Activated CD8-positive, alpha-beta memory T cell treated with anti-CD3 and anti-CD28 coated beads for 36 hours (primary cell): ENCODE results near the gene DNAJC25. TPM values are rescaled to one million over a fixed set of nuclear protein-coding genes. Genes with fewer than 3 reads are reported as not detected.
"Not testable (repeated sequence)": the region's sequence is repeated elsewhere in the genome, so short reads cannot be mapped to it uniquely, and the experiment has no call there.

Source experiments
- CTCF ChIA-PET: fragments of 350-600 bp; sonication (Branson Sonifier 250); formaldehyde crosslinking; loops from one replicate; lab custom pipeline; 2021; ENCODE audit warnings: antibody characterized with exemption; lab: Charles Lee
- POLR2A ChIA-PET: fragments of 350-600 bp; sonication (Branson Sonifier 250); formaldehyde crosslinking; loops from one replicate; lab custom pipeline; 2021; ENCODE audit warnings: antibody characterized with exemption; lab: Charles Lee
- total RNA-seq, 2 experiments: library from RNA; stranded (reverse); gene quantifications; one replicate each; pipeline ENCODE4 v1.2.3, GENCODE V29; 2021

Gene DNAJC25
- total RNA-seq: 1 to 10 TPM; 7.6 to 7.9 TPM

DNA sequence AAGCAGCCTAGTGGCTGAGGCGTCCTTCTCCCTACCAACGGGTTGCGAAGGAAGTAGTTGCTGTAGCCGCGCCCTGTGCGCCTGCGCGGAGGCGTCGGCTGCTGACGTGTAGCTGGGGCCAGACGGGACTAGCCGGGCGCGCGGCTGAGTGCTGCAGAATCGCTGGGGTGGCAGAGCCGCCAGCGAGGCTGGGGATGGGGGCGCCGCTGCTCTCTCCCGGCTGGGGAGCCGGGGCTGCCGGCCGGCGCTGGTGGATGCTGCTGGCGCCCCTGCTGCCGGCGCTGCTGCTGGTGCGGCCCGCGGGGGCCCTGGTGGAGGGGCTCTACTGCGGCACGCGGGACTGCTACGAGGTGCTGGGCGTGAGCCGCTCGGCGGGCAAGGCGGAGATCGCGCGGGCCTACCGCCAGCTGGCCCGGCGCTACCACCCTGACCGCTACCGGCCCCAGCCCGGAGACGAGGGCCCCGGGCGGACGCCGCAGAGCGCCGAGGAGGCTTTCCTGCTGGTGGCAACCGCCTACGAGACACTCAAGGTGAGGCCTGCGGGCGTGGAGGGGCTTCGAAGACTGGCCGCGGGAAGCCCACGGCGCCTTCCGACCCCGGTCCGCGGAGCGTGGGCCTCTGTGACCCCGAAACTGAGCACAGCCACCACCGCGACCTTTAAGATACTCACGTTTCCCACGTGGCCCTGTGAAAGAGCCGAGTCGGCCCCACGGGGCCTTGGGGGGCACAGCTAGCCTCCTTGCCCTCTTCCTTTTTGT is at the start of gene DNAJC25:
DNAJC25 (plus strand) TSS at position 121 of the 758 bp plus-strand sequence; CDS start at position 195, 74 bp downstream.
- CTCF ChIA-PET: interaction anchor here (1.1 to 1.5 kb wide), 3 partner anchors 10 to 33 kb away, joined by 3 read pairs; no protein-coding TSS in a partner anchor
- POLR2A ChIA-PET: interaction anchor here (0.5 to 1.6 kb wide), 5 partner anchors 30 to 1086 kb away, joined by 3 to 16 read pairs (median 3); partner anchors contain the start of genes ECPAS, GNG10 and UGCG

DNA sequence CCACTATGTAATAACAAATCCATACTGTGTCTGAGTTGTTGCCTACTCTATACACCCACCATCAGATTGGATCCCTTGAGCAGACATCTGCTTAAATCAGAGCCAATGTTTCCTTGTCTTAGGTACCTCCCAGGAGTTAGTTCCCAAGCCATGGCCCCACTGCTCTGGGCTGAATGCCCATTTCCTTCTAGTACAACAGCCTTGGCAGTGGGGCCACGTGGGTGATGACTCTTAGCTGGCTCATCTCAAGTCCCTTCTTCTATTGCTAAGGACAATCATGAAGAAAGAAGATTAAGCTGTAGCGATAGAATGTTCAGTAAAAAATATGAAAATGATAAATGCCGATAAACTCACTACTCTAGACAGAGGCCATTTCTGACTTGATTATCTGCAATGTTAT is 48.2 kb upstream of the DNAJC25 start:
- POLR2A ChIA-PET: no interaction called here
- CTCF ChIA-PET: no interaction called here

DNA sequence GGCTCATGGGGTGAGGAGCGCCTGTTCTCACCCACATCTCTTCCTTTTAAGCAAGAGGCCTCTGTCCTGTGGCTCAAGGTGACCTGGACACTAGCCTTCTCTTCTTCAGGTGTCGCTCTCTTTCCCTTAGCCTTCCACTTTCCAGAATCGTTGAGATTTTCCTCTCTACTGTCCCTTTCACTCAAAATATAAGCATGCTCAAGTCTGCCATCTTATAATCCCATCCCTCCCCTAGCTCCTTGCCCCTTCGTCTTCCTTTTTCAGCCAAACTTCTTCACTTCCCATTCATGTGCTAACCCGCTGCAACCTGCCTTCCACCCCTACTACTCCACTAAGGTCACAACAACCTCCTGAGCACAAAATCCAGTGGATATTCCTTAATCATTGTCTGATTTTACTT is 44.8 kb upstream of the DNAJC25 start:
- ChIA-PET POLR2A (no interaction called here), CTCF (no interaction called here)

DNA sequence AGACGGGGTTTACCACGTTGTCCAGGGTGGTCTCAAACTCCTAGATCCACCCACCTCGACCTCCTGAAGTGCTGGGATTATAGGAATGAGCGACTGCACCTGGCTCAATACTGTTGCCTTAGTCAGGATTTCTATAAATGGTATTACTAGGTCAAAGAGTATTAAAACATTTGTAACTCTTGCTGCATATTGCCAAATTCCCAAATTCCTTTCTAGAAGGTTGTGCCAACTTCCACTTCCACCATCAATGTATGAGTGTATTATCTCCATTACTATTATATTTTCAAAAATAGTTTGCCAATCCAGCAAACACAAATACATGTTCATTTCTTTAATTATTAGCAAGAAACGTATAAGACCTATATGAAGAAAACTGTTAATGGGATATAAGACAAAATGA is 42.3 kb upstream of the DNAJC25 start:
- ChIA-PET POLR2A (no interaction called here), CTCF (no interaction called here)

DNA sequence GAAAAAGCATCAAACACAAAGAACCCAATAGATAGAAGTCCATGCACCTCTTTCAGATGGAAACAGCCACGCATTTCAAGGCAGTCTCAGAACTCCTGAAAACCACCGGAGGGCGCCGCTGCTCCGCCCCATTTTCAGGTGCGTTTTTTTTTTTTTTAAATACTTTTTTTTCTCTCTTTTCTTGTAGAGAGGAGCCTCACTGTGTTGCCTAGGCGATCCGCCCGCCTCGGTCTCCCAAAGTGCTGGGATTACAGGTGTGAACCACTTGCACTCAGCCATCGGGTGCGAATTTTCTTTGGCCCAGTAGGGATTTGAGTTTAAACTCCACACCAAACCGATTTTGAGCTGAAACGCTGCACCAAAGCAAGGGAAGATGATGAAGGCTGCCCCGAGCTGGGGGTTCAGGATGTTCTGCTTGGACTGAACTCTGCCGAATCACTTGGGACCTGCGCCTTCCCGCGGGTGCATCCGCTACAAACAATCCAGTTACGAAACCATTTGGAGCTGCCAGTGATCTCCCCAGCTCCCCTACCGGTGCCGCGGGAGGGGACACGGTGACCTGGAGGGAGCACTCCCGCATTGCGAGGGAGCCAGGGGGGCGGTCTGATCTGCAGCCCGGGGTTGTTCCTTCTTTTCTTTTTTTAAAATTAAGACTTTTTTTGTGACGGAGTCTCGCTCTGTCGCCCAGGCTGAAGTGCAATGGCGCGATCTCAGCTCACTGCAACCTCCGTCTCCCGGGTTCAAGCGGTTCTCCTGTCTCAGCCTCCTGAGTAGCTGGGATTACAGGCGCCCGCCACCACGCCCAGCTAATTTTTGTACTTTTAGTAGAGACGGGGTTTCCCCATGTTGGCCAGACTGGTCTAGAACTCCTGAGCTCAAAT is 33.0 kb upstream of the DNAJC25 start:
- POLR2A ChIA-PET: no interaction called here
- CTCF ChIA-PET: interaction anchor here (0.6 to 1.8 kb wide), 7 partner anchors 9 to 477 kb away, joined by 3 to 8 read pairs (median 3); partner anchors contain the start of gene DNAJC25

DNA sequence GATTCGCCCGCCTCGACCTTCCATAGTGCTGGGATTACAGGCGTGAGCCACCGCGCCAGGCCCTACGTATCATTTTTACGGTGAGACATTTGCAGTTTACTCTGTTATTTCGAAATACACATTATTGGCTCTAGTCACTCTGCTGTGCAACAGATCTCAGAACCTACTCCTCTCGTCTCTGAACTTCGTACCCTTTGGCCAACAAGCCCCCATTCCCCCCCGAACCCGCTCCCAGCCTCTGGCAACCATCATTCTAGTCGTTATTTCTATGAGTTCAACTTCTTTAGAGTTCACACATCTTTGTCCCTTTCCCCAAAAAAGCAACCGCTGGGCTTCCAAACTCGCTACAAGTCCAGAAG is 32.4 kb upstream of the DNAJC25 start:
- CTCF ChIA-PET: interaction anchor here (0.8 to 1.4 kb wide), 4 partner anchors 15 to 476 kb away, joined by 3 to 4 read pairs (median 3); partner anchors contain the start of gene DNAJC25
- POLR2A ChIA-PET: no interaction called here

DNA sequence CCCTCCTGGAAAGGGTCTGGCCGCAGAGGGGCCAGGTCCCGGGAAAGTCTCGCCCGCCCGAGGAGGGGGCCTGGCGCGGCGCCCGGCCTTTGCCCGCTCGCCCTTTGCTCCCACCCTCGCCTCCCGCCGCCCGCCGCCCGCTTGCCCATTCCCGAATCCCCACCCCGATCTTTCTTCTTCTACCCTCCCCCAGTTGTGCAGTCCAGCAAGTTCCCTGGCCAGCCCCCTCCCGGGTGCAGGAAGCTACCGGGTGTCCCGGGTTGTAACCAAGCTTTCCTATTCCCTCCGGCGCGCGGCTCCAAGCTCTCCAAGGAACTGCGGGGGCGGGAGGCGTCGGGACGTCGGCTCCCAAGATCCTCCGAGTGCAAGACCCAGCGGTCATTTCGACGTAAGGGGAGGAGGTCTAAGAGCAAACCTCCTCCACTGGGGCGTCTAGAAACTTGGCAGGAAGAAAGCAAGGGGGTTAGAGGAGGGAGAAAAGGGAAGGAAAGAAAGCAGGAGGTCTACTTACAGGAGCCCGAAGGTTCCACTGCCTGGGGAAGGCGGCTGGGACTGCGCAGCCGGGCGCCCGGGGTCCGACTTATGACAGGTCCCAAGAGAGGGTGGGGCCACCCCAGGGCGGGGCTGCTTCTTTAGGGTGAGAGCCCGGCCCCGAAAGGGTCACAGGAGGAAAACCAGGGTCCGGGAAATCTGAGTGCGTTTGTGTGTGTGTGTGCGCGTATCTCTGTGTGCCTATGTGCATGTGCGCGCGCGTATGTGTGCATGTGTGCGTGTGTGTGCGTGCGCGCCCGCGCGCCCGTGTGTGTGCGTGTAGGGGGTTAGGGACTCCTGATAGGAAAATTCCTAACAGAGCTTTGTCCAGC is 31.8 kb upstream of the DNAJC25 start, which contains the start of gene PTGR1:
PTGR1 (minus strand) TSS at position 556 of the 863 bp plus-strand sequence. CDS start 2,225 bp downstream, outside the sequence.
- ChIA-PET POLR2A (no interaction called here), CTCF (interaction anchor here (1.3 kb wide), 1 partner anchor 476 kb away, joined by 4 read pairs; no protein-coding TSS in a partner anchor)

DNA sequence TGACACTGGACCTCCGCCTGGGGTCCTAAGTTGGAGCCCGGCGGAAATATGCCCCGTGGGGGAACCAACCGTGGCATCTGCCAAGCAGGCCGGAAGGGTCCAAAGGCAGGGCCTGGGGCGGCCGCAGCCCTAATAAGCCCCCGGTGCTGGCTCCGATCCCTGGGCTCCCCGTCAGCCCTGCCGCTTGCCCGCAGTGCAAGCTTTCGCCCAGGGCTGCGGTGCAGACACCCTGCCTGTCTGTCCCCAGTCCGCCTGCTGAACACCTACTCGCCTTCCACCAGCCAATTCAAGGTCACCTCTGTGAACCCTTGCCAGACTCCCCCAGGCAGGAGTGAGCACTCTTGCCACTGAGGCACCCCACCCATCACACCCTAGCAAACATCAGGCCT is 31.2 kb upstream of the DNAJC25 start:
- CTCF ChIA-PET: no interaction called here
- POLR2A ChIA-PET: no interaction called here

DNA sequence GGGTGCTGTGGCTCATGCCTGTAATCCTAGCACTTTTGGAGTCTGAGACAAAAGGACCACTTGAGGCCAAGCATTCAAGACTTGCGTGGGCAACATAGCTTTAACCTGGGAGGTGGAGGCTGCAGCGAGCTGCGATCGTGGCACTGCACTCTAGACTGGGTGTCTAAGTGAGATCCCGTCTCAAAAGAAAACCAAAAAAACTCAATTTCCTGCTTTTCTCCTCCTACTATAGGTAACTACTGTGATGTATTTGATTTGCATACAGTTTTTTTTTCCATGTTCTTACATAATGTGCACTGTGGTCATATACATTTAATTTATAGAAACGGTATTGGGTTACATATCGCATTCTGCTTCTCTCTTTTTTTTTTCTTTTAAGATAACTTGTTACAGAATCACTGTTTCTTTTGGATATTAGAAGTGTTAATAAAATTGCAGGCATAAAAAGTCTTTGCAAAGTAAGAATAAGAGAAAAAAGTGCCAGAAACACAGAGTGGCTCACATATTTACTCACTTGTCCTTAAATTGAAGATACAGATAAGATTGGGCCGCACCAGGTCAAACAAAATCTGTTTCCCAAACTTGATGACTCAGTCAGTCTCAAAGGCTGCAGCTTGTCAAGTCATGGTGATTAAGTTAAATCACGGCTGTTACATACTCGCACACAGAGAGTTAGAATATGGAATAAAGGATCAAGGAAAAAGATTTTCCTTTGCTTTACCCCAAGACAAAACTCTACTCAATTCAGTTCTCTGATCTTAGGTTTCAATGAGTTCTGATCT is 29.7 kb upstream of the DNAJC25 start:
- ChIA-PET CTCF (interaction anchor here (0.5 kb wide), 1 partner anchor 255 kb away, joined by 3 read pairs; no protein-coding TSS in a partner anchor), POLR2A (no interaction called here)

DNA sequence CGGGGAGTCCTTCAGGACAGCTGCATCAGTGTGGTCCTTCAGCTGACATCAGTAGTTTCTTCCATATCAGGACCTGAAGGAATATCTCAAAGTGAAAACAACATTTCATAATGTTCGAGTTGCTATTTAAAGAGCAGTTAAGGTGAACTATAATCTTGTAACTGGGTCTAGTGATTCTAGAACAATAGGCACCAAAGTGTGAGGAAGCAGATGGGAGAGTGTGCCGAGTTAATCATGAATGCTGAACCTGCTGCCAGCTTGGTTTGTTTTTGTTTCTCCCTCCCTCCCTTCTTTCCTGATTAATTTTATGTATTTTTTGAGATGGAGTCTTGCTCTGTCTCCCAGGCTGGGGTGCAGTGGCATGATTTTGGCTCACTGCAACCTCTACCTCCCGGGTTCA is 28.1 kb upstream of the DNAJC25 start:
- CTCF ChIA-PET: interaction anchor here (0.5 kb wide), 1 partner anchor 79 kb away, joined by 4 read pairs; no protein-coding TSS in a partner anchor
- POLR2A ChIA-PET: no interaction called here

DNA sequence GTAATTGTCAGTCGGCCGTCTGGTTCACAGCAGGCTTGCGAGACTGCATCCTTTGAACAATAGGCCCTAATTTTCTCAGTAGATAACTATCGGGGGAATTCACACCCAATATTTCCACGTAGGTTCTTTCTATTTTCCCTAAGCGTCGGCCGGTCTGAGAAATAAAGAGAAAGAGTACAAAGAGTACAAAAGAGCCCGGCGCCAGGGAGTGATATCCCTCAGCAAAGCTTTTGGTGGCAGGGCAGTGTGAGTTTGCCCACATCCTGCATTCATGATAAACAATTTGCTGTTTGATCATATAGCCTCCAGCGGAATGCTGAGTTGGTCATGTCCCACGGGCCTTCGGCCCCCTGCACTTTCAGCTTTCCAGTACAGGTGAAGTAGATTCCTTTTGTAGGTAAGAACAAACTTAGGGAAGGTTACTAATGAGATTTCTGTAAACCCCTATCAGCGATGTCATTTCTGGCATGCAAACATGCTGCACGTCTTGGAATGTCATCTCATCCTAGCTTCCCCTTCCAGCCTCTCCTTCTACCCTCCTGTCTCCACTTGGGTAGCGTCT is 27.0 kb upstream of the DNAJC25 start:
- CTCF ChIA-PET: no interaction called here

DNA sequence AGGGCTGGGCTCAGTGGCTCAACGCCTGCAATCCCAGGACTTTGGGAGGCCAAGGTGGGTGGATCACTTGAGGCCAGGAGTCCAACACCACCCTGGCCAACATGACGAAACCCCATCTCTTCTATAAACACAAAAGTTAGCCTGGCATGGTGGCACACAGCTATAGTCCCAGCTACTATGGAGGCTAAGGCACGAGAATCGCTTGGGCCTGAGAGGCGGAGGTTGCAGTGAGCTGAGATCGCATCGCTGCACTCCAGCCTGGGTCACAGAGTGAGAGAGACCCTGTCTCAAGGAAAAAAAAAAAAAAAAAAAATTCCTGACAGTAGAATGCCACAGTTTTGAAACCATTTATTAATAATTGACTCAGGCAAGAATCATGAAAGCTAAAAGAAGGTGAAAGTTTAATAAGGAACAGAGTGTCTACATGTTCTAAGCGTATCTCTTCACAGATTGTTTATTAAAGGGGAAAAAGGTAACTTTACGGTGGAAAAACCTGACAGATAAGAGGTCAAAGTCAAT is 26.0 kb upstream of the DNAJC25 start:
- POLR2A ChIA-PET: interaction anchor here (0.6 kb wide), 1 partner anchor 77 kb away, joined by 3 read pairs; no protein-coding TSS in a partner anchor

More for the DNA sequence above, 27.0 kb upstream of the DNAJC25 start:
- POLR2A ChIA-PET: no interaction called here

DNA sequence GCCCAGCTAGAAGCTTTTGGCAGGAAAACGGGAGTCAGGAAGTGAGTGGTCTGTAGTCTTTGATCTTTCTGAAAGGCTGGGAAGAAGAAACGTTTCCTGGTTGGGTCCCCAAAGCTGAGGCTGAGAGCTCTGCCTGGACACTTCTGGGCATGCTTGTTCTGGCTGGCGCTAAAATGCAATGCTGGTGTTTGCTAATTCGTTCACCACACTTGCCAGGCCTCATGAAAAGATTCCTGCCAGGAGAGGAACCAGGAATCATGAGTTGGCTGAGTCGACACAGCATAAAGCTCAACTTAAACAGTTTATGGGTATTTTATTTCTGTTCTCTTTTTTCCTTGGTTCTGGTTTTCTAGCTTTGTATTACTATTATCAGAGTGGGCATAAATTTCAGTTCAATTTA is 21.0 kb upstream of the DNAJC25 start:
- POLR2A ChIA-PET: no interaction called here
- CTCF ChIA-PET: no interaction called here

More for the DNA sequence above, 26.0 kb upstream of the DNAJC25 start:
- CTCF ChIA-PET: no interaction called here

DNA sequence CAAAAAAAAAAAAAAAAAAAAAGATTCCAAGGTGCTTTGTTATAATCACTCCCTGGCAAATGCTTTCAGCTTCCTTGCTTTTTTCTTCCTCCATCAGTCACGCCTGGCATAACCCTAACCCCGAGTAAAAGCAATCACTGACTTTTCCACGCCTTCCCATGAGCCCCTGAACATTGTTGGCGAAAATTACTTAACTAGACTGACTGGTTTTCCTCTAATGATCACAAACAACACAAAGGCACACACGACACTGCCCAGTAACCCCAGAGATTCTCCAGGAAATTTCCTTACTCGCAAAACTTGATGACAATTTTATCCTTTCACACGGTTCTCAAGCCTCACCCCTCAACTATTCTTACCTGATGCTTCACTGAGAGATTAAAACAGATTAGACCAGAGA is 20.3 kb upstream of the DNAJC25 start:
- ChIA-PET CTCF (no interaction called here), POLR2A (no interaction called here)

DNA sequence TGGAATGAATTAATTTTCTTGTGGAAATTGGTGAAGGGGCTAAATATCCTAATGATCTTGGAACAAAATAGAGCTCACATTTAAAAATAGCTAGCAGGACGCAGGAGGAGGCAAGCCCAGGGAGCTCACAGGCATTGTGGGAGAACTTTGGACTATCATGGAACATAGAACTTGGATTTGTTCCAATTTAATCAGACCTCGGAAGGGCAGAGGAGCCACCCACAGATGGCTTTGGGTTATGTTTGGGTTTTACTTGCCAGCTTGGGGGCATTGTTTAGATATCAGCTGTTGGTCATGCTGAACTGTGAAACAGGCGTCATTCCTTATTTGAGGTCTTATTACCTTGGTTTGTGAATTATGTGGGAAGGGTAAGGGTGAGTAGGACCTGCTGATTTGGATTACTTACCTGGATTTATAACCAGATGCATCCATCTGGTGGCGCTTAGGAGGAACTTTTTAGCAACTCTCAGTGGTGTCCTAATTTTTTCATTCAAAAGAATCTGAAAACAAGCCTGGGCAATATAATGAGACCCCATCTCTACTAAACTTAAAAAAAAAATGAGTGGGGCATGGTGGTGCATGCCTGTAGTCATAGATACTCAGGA is 17.6 kb upstream of the DNAJC25 start:
- POLR2A ChIA-PET: no interaction called here
- CTCF ChIA-PET: interaction anchor here (1.5 kb wide), 1 partner anchor 15 kb away, joined by 3 read pairs; no protein-coding TSS in a partner anchor

DNA sequence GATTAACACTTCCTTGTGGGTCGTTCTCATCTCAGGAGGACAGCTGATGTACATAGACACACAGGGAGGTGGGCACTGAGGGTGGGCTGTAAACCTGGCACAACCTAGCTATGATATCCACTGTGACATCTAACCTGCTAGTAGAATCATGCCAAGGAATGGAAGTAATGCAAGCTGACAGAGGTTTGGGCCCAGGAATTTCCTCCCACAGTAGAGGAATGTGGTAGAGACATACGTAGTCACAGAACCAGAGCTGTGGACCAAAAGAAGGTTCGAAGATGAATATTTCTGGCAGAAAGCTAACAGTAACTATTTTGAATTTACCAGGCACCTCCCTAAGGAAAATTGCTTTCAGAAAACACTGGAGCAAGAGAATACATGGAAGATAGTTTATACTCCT is 15.2 kb upstream of the DNAJC25 start:
- CTCF ChIA-PET: no interaction called here
- POLR2A ChIA-PET: no interaction called here

DNA sequence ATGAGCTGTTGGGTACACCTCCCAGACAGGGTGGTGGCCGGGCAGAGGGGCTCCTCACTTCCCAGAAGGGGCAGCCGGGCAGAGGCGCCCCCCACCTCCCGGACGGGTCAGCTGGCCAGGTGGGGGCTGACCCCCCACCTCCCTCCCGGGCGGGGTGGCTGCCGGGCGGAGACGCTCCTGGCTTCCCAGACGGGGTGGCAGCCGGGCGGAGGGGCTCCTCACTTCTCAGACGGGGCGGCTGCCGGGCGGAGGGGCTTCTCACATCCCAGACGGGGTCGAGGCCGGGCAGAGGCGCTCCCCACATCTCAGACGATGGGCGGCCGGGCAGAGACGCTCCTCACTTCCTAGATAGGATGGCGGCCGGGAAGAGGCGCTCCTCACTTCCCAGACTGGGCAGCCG is 13.8 kb upstream of the DNAJC25 start:
- CTCF ChIA-PET: not testable (repeated sequence)

More for the DNA sequence above, 13.8 kb upstream of the DNAJC25 start:
- POLR2A ChIA-PET: not testable (repeated sequence)
